ENCODE data around the gene RBM15B. TPM values are rescaled to one million over a fixed set of nuclear protein-coding genes. Genes with fewer than 3 reads are reported as not detected.

Gene RBM15B, protein sequence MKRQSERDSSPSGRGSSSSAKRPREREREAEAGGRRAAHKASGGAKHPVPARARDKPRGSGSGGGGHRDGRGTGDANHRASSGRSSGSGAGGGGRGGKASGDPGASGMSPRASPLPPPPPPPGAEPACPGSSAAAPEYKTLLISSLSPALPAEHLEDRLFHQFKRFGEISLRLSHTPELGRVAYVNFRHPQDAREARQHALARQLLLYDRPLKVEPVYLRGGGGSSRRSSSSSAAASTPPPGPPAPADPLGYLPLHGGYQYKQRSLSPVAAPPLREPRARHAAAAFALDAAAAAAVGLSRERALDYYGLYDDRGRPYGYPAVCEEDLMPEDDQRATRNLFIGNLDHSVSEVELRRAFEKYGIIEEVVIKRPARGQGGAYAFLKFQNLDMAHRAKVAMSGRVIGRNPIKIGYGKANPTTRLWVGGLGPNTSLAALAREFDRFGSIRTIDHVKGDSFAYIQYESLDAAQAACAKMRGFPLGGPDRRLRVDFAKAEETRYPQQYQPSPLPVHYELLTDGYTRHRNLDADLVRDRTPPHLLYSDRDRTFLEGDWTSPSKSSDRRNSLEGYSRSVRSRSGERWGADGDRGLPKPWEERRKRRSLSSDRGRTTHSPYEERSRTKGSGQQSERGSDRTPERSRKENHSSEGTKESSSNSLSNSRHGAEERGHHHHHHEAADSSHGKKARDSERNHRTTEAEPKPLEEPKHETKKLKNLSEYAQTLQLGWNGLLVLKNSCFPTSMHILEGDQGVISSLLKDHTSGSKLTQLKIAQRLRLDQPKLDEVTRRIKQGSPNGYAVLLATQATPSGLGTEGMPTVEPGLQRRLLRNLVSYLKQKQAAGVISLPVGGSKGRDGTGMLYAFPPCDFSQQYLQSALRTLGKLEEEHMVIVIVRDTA
- 10 to 100 TPM; 24.6 to 32.5 (median 28.7) TPM for total RNA-seq

DNA sequence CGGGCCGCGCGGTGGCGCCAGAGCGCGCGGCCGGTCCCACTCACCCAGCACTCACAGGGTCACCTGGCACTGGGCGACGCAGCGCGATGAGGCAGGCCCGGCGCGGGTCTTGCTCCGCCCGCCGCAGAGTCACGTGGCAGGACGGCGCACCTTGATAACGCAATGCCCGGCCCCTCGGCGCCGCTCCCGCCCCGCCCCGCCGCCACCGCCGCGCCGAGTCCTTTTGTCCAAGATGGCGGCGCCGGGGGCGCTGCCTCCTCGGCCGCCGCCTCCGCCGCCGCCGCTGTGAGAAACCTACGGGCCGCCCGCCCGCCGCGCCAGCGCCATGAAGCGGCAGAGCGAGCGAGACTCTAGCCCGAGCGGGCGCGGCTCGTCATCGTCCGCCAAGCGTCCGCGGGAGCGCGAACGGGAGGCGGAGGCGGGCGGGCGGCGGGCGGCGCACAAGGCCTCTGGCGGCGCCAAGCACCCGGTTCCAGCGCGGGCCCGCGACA, at the start of gene RBM15B:
RBM15B (plus strand) TSS at position 211 of the 491 bp plus-strand sequence; CDS start at position 326, 115 bp downstream.
- Histone ChIP-seq H3K9me3 (no peaks in the 10 kb centered on the region), H3K27ac (peak within 1 kb of the TSS; percentile 88 to 89), H3K4me3 (peak within 1 kb of the TSS; percentile 65 to 77 (median 76)), H3K27me3 (no peaks in the 10 kb centered on the region), H3K36me3 (no peaks in the 10 kb centered on the region), H3K4me1 (peaks cover 5 to 37% of the 10 kb centered on the region in 2 donors)
- peak; percentile 98 for DNase-seq (ENCODE audit: low spot score in 2 of 2)
- intact Hi-C loops (cut with DNase I; ENCODE audit: low total_unique reads), result loop anchor here (10.0 kb wide), 1 partner anchor 816 kb away; no protein-coding TSS in a partner anchor
- peak in 1 of 3 donors; percentile 81 for TF ChIP-seq CTCF (IDR thresholded peaks at IDR 0.05)
- peak; percentile 73 to 77 (median 74) for TF ChIP-seq POLR2AphosphoS5 (IDR thresholded peaks at IDR 0.05)
- no peak for TF ChIP-seq POLR2A (IDR thresholded peaks at IDR 0.05)

DNA sequence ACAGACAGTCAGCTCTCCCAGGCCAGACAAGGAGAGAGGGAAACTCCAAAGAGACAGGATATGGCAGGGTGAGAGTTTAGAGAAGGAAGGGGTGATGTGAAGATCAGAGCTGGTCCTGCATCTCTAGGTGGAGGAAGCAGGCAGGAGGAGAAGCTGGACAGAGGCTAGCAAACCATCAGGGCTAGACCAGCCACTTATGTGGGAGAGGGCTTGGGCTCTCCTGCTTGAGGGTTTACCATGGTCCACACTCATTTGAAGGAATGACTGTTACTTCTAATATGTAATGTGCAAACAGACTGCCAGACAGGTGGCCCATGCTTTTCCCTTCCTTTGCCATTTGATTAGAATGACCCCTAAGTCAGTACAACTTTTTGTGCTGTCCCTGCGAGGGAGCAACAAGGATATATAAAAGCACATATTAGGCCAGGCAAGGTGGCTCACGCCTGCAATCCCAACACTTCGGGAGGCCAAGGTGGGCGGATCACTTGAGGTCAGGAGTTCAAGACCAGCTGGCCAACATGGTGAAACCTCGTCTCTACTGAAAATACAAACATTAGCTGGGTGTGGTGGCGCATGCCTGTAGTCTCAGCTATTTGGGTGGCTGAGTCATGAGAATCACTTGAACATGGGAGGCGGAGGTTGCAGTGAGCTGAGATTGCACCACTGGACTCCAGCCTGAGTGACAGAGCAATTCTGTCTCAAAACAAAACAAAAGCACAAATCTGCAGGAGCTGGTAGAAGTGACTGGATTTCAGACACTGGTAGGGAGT, 47.0 kb upstream of the RBM15B start:
- Histone ChIP-seq H3K9me3 (no peaks in the 10 kb centered on the region), H3K36me3 (no peaks in the 10 kb centered on the region), H3K27me3 (no peaks in the 10 kb centered on the region), H3K27ac (no peak overlapping the region), H3K4me1 (no peaks in the 10 kb centered on the region), H3K4me3 (no peak overlapping the region)
- intact Hi-C loops (cut with DNase I; ENCODE audit: low total_unique reads), result no loop called here
- TF ChIP-seq POLR2A (IDR thresholded peaks at IDR 0.05), result no peak
- TF ChIP-seq POLR2AphosphoS5 (IDR thresholded peaks at IDR 0.05), result no peak
- no peak for TF ChIP-seq CTCF (IDR thresholded peaks at IDR 0.05)
- DNase-seq (ENCODE audit: low spot score in 2 of 2), result no peak

DNA sequence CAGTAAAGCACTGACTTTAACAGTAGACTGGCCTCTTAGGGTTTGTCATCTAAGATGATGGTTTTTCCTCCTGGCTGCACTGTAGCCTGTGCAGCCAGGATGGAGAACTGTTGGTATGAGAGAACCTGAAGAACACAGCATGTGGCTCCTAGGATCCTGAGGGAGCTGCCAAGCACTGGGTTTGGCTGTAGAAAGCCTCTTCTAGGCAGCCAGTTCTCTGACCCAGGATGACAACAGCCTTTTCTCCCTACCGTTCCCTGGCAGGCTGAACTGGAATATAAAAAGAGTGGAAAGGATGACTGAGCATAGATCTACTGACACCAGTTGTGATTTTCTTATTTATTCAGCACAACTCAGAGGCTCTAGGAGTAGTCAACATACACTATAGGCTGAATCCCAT, 40.3 kb upstream of the RBM15B start:
- H3K27me3 ChIP-seq, result no peaks in the 10 kb centered on the region
- no peaks in the 10 kb centered on the region for H3K36me3 ChIP-seq
- no peak overlapping the region for H3K4me3 ChIP-seq
- no peaks in the 10 kb centered on the region for H3K9me3 ChIP-seq
- H3K4me1 ChIP-seq, result no peaks in the 10 kb centered on the region
- DNase-seq (ENCODE audit: low spot score in 2 of 2), result no peak
- TF ChIP-seq CTCF (IDR thresholded peaks at IDR 0.05) (no peak), POLR2AphosphoS5 (IDR thresholded peaks at IDR 0.05) (no peak), POLR2A (IDR thresholded peaks at IDR 0.05) (no peak)
- no peak overlapping the region for H3K27ac ChIP-seq
- intact Hi-C loops (cut with DNase I; ENCODE audit: low total_unique reads), result no loop called here

DNA sequence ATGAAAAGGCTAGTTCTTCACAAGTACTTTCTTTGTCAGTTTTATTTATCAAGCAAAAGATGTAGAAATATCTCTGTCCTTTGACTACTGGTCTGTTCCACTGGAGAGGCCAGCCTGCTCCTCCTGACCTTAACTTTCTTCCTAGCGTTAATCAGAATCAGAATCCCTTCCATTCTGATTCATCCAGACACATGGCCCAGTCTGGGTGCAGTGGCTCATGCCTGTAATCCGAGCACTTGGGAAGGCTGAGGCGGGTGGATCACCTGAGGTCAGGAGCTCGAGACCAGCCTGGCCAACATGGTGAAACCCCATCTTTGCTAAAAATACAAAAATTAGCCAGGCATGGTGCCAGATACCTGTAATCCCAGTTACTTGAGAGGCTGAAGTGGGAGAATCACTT, 38.0 kb upstream of the RBM15B start:
- H3K4me3 ChIP-seq, result no peak overlapping the region
- H3K27ac ChIP-seq, result no peak overlapping the region
- no peaks in the 10 kb centered on the region for H3K36me3 ChIP-seq
- no peak for DNase-seq (ENCODE audit: low spot score in 2 of 2)
- no peaks in the 10 kb centered on the region for H3K27me3 ChIP-seq
- no peaks in the 10 kb centered on the region for H3K9me3 ChIP-seq
- intact Hi-C loops (cut with DNase I; ENCODE audit: low total_unique reads), result no loop called here
- TF ChIP-seq CTCF (IDR thresholded peaks at IDR 0.05) (no peak), POLR2AphosphoS5 (IDR thresholded peaks at IDR 0.05) (no peak), POLR2A (IDR thresholded peaks at IDR 0.05) (no peak)
- H3K4me1 ChIP-seq, result no peaks in the 10 kb centered on the region
